ENCODE measurements around the gene RGL3.
A peak's percentile ranks its signal among the peaks of the same experiment; 100 is the strongest.
"Not testable (repeated sequence)": the region's sequence is repeated elsewhere in the genome, so short reads cannot be mapped to it uniquely, and the experiment has no call there.

RGL3 gene

DNA sequence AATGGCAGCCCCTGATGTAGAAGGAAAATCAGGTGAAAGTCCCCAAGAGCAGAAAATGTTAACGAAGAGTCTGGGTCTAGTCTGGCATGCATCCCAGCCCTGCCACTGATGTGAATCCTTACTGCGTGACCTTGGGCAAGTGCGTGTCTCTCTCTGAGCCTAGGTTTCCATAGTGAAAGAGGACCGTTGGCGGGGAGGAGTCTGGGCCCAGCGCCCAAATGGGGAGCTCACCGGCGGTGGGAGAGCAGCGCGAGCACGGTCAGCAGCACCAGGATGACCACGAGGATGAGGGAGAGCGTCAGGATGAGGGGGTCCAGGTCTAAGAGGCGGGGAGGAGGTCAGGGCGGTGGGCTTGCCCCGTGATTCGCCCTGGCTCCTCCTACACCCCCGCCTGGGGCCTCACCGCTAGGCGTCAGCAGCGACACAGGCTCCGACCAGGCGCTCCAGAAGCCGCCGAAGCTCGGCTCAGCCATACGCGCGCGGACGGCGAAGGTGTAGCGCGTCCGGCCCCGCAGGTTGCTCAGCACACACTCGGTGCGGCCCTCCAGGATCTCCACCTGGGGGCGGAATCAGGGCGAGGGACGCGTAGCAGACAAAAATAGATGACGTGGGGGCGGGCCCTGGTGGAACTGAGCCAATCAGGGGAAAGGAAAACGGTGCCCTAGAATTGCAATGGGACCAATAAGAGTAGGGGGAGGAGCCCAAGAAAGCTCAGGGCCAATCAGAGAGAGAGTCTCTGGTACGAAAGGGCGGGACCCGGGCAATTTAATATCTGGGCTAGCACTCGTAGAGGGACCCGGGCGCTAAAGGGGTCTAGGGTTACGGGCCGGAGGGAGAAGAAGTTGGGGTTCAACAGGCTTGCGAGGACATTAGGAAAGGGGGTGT, 38.2 kb downstream of the RGL3 start:
- peak; percentile 95 for DNase-seq

DNA sequence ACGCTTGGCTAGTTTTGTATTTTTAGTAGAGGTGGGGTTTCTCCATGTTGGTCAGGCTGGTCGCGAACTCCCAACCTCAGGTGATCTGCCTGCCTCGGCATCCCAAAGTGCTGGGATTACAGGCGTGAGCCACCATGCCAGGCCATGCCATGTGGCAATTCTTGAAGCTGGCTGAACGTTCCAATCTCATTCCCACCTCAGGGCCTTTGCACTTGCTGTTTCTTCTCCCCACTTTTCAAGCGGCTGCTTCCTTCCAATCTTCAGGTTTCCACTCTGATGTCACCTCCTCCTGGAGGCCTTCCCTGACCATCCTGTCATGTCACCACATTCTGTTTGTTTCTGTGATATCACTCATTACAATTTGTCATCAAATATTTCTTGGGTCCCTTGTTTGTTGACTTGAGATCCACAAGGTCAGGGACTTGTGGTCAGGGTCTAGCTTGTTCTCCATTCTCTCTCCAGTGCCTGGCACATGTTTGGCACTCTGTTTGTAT, 39.2 kb downstream of the RGL3 start:
- no peak for DNase-seq

DNA sequence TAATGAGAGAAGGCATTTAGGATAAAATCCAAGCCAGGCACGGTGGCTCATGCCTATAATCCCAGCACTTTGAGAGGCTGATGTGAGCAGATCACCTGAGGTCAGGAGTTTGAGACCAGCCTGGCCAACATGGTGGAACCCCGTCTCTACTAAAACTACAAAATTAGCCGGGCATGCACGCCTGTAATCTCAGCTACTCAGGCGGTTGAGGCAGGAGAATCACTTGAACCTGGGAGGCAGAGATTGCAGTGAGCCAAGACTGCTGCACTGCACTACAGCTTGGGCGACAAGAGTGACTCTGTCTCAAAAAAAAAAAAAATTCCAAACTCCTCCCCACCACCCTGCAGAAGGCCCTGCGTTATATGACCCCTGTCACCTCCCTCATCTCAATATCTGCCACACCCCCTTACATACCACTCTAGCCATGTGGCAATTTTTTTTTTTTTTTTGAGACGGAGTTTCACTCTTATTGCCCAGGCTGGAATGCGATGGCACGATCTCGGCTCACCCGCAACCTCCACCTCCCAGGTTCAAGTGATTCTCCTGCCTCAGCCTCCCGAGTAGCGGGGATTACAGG, 39.8 kb downstream of the RGL3 start:
- not testable (repeated sequence) for DNase-seq

DNA sequence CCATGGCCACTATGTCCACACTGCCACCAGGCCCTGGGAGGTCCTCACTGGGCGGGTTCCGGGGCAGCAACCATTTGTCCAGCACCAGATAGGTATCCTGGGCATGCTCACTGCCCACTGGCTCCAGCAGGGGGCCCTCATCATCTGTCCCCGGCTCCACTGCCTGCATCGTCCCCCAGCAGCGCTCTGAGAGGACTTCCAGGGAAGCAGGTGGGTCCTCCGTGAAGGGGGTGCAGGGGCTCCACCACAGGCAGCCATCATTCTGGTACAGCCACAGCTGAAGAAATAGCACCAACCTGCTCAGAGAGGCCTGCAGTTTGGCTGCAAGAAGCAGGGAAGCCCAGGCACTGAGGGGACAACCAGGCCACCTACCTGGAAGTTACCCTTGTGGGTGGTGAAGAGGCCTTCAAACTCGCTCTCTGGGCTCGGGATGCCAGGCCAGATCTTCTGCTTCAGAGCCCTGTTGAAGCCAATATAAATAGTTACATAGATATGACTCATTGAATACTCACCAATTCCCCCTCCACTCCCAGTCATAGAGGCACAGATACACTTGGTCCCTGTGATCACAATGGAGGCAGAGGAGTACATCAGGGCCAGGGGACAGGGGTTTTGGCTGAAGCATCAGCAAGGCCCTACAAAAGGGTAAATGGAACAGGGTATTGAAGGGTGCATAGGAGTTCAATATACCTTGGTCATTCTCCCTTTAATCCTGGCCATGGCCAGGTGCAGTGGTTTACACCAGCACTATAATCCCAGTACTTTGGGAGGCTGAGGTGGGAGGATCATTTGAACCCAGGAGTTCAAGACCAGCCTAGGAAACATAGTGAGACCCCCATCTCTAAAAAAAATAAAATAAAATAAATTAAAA, 40.6 kb downstream of the RGL3 start:
- DNase-seq: no peak

DNA sequence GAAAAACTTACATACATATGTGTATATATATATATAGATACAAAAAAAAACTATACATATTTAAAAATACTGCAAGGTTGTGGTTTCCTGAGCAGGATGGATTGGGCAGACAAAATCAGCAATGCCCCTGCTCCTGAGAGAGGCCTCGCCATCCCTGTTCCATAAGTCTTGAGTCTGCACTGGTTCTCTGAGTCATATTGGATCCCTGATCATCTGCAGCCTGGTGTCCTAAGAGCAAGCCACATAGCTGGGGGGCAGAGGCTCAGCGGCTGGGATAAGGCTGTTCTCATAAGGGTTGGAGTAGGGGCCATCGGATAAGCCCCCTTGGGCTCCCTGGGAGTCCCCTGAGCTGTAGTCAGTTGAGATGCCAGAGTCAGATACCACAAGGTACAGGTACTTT, 41.4 kb downstream of the RGL3 start:
- DNase-seq: no peak

DNA sequence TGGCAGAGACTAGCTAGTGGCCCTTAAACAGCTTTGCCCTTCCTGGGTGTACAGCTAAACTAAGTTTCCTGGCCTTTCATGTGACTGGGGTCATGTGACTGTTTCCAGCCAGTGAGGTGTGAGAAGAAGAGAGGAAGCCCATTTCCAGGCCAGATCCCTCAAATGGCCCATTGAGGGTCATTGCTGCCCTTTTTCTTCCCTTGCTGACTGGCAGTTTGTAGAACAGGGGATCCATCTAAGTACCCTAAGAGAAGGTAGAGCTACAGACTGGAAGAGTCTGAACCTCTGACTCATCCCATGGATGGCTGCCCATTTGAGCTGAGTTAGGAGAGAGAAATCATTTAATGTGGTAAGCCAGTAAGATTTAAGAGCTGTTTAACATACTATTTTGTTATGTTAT, 41.9 kb downstream of the RGL3 start:
- DNase-seq: no peak

DNA sequence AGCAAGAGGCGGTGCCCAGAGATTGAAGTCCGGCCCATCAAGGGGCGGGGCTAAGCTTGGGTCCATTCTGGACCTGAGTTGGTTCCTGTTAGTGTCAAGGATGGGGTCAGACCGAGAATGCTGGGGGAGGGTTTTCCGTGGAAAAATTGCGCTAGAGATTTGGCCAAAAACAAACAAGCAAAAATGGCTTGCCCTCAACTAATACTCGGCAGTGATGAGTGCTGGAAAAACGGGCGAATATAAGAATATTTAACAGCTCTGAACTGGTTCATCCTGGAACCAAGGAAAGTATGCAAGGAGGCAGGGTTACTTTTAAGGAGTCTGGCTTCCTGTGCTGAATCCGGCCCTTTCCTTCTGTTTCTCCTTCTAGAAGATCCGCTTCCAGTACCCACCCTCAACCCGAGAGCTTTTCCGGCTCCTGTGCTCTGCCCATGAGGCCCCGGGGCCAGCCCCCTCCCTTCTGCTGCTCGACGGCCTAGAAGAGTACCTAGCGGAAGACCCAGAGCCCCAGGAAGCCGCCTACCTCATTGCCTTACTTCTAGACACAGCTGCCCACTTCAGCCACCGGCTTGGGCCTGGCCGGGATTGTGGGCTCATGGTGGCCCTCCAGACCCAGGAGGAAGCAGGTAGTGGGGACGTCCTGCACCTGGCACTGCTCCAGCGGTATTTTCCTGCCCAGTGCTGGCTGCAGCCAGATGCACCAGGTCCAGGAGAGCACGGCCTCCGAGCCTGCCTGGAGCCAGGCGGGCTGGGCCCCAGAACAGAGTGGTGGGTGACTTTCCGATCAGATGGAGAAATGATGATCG, 43.8 kb downstream of the RGL3 start:
- peak; percentile 48 for DNase-seq

DNA sequence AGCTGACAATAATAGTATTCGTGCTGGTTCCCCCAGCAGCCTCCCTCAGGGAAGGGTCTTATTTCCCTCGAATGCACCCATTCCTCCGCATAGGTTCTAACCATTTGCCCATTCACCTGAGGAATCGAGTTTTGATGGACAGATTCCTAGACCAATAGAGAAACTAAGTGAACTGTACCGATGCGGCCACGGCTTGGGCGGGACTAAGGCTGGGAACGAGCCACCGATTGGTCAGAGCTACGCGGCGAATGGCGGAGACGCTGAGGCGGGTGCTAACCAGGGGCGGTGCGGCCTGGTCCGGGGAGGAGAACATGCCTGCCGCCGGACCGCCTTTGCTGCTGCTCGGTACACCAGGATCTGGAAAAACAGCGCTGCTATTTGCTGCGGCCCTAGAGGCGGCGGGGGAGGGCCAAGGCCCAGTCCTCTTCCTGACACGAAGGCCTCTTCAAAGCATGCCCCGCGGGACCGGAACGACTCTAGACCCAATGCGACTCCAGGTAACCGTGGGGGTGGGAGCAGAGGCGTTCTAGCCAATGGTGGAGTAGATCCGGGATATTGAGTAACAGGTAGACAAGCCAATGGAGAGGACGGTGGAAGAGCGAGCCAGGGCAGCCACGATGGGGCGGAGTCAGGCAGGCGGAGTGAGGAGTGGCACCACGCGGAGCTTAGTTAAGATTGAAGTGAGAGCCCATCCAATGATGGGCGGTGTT, 44.5 kb downstream of the RGL3 start, which contains the start of gene SWSAP1:
Gene SWSAP1 (plus strand): TSS at position 234 of the 710 bp plus-strand sequence. CDS start 15 bp downstream, at position 249.
- DNase-seq: peak; percentile 92

DNA sequence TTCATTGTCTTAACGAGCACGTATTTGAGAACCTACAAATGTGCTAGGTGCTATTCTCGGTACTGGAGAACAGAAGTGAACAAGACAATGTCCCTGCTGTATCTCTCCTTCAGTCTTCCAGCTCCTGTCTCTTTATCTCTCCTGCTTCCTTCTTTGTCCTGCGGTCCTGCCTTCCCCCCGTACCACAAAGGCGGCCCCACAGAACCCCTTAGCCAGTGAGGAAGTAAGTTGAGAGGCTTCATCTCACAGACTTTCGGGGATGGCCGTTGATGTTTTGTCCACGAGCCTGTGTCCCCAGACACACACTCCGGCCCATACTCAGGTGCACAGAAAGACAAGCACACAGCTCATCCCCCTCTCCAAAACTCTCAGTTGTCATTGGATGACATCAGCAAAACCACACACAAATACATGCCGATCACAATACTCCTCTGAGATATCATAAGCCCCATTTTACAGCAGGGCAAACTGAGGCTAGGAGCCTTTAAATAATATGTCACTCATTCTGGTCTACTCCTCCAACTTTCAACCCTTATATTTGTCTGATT, 45.2 kb downstream of the RGL3 start:
- no peak for DNase-seq

DNA sequence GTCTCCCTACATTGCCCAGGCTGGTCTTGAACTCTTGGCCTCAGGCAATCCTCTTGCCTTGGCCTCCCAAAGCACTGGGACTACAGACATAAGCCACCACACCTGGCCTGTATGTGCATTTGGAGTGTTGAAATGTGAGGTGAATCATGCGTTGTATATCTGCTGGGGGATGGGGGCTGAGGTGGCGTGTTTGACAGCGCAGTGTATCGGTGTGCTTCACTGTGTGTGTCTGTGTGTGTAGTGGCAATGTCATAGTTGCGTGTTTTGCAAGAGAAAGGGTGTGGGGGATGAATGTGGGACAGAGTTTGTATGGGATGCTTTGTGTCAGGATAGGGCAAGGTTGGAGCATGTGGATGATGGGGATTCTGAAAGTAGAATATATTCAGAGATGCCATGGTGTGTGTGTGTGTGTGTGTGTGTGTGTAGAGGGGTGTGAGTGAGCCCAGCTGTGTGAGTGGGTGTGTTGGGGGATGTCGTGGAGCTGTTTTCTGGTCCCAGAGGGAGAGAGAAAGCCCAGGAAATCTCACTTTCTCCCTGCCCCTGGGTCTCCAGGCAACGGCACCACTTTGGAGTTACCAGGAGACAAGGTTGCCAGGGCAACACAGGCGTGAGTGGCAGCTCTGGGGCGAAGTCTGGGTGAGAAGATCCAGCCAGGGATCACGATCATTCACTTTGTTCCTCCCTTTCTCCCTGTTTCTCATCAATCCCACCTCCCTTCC, 45.8 kb downstream of the RGL3 start:
- DNase-seq: no peak

DNA sequence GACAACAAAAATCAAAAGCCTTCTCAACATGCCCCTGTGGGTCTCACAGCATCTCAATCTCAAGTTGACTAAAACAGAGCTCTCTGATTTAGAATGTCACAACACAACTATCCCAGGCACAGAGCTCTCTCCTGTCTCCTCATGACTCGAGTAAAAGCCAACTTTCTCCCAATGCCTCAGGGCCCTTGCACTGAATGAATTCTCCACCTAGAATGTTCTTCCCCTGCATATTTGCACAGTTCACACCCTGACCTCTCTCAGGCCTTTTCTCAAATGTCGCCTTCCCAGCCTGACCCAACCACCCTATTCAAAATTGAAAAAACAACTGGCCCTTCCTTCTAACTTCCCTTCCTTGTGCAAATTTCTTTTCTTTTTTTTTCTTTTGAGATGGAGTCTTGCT, 48.4 kb downstream of the RGL3 start:
- no peak for DNase-seq

DNA sequence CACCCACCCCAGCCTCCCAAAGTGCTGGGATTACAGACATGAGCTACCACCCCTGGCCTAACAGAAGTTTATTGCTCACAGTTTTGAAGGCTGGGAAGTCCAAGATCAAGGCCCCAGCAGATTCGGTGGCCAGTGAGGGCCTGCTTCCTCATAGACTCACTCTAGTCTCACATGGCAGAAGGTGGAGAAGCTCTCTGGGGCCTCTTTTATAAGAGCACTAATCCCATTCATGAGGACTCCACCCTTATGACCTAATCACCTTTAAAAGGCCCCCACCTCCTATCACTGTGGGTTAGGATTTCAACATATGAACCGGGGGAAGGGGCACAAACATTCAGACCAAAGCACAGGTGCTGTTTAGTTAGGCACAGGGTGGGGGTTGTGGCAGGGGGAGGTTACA, 51.6 kb downstream of the RGL3 start:
- no peak for DNase-seq

DNA sequence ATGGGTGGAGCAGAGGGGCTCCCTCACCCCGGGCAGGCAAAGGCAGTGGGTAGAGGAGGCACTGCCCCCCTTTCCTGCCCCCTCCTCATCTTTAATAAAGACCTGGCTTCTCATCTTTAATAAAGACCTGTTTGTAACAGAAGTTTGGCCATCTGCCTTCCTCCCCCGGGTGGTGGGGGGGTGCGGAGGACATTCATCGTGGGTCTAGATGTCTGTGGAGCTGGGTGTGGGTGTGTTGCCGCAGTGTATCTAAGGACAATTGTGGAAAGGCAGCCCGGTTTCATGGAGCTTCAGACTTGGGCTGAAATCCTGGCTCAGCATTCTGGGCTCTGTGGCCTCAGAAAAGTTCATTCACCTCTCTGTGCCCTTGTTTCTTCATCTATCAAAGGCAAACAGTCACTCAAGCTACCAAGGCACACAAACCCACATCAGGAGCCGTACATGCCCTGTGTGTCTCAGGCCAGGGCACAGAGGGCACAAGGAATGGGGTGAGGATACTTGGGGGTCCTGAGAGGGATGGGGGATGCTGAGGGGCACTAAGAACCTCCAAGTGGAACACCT, 53.5 kb downstream of the RGL3 start:
- DNase-seq: no peak

DNA sequence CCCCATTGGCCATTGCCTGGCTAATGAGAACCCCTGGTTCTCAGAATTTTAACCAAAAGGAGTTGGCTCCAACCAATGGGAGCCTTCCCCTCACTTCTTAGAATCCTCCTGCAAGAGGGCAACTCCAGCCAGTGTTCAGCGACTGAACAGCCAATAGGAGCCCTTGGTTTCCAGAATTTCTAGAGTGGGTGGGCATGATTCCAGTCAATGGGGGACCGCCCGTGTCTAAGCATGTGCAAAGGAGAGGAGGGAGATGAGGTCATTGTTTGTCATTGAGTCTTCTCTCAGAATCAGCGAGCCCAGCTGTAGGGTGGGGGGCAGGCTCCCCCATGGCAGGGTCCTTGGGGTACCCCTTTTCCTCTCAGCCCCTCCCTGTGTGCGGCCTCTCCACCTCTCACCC, 54.2 kb downstream of the RGL3 start:
- DNase-seq: no peak

DNA sequence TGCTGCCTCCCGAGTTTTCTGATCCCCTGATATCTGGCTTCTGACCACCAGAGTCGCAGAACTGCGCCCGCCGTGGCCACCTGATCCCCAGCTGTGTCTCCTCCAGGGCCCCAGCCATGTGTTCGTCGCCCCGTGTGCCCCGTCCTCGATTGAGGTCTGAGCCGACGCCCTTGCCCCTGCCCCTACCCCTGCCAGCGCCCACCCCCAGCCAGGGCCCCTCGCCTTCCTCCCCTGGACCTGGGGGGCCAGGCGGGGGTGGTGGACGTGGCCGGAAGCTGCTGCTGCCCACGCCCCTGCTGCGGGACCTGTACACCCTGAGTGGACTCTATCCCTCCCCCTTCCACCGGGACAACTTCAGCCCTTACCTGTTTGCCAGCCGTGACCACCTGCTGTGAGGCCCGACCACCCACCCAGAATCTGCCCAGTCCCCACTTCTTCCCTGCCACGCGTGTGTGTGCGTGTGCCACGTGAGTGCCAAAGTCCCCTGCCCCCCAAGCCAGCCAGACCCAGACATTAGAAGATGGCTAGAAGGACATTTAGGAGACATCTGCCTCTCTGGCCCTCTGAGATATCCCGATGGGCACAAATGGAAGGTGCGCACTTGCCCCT, 54.7 kb downstream of the RGL3 start:
- DNase-seq: no peak

DNA sequence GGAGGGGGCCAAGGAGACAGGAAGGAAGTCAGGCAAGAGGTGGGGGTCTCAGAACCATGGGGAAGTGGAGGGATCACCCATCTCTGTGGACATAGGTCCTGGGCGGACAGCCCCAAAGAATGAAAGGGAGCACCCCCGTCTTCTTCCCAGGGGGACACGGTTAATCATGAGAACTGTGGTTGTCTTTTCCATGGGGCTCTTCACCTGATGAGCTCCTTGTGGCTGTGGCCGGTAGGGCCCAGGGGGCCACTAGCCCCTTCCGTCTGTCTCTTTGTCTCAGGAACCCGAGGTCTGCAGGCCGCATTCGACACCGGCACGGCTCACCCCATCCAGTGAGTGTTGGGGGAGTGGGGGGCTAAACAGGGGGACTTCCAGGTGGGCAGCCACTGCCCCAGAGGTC, 55.2 kb downstream of the RGL3 start:
- no peak for DNase-seq

DNA sequence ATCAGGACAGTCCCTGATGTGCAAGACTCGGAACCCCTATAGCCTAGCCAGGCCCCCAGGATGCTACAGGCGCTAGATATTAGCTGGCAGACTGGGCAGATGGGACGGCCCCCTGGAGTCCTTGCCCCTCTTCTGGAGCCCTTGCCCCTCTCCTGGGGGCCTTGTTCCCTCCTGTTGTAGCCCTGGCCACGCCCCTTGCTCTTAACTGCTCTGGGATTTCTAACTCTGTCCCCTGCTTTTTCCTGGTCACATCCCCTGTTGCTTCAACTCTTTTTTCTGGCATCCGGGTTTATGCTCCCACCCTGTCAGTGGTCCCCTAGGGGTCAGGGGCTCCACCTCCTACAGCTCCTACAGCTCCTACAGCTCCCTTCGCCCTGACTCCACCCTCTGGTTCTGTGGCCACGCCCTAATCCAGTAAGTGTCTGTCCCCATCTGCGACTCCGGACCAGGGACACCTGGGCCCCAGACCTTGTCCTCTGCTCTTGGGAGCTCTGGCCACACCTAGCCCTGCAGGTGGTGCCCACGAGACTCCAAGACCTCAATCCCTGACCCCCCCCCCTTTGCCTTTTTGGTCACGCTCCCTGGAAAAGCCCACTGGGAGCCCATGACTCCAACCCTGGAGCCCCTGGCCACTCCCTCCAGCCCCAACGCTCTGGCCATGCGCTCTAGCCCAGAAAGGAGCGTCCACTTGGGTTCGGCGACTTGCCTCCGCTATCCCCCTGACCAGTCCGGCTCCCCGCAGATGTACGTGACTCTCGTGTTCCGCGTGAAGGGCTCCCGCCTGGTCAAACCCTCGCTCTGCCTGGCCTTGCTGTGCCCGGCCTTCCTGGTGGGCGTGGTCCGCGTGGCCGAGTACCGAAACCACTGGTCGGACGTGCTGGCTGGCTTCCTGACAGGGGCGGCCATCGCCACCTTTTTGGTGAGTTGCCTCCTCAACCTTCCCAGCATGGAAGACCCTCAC, 57.1 kb downstream of the RGL3 start:
- DNase-seq: no peak

DNA sequence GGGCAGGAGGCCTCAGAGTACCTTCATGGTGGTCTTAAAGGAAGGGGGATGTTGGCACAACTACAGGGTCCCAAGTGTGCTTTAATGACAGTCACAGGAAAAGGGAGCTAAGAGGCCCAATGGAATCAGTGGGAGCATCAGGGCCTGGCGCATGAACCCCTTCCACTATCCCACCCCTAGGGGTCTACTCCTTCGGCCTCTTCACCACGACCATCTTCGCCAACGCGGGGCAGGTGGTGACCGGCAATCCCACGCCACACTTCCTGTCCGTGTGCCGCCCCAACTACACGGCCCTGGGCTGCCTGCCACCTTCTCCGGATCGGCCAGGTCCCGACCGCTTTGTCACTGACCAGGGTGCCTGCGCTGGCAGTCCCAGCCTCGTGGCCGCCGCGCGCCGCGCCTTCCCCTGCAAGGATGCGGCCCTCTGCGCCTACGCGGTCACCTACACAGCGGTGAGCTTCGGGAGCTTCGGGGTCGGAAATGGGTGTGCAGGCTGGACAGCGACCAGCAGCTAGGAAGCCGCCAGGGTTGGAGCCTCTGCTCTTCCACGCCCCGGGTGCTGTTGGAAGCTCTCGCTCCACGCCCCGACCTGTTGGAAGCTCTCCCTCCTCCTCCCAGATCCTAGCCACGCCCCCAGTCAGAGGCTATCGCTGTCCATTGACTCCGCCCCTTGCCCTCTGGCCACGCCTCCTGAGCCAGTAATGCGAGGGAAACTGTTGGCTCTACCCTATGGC, 57.9 kb downstream of the RGL3 start:
- DNase-seq: no peak
